Stimulated activated CD8-positive, alpha-beta memory T cell treated with anti-CD3 and anti-CD28 coated beads, Interleukin-15, amount 100 ng/mL, for 1 hour (primary cell): ENCODE results near the gene ZAR1.
"Not testable (repeated sequence)": the region's sequence is repeated elsewhere in the genome, so short reads cannot be mapped to it uniquely, and the experiment has no call there.

Experiments
- DNase-seq: peaks from one replicate; pipeline ENCODE4 v3.0.0-alpha.2; 2020; ENCODE audit warnings: low read depth

ZAR1 gene, protein sequence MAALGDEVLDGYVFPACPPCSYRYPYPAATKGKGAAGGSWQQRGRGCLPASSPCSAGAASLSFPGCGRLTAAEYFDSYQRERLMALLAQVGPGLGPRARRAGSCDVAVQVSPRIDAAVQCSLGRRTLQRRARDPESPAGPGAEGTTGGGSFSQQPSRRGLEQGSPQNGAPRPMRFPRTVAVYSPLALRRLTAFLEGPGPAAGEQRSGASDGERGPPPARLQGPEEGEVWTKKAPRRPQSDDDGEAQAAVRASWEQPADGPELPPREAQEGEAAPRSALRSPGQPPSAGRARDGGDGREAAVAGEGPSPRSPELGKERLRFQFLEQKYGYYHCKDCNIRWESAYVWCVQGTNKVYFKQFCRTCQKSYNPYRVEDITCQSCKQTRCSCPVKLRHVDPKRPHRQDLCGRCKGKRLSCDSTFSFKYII

DNA sequence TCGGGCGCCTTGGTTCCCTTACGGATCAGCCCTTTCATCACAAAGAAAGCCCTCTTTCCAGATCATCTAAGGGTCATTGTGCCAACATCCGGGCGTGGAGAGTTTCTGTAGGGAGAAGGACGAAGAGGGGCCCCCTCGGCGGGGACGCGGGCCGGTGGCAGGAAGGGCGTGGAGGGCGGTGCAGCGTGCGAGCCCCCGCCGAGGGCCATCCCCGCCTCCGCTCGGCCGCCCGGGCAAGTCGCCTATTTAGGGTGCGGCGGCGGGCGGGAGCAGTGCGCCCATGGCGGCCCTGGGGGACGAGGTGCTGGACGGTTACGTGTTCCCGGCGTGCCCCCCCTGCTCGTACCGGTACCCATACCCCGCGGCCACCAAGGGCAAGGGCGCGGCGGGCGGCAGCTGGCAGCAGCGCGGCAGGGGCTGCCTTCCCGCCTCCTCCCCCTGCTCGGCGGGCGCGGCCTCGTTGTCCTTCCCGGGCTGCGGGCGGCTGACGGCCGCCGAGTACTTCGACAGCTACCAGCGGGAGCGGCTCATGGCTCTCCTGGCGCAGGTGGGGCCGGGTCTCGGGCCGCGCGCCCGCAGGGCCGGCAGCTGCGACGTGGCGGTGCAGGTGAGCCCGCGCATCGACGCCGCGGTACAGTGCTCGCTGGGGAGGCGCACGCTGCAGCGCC, at the start of gene ZAR1:
ZAR1 (plus strand) TSS at position 241 of the 668 bp plus-strand sequence; CDS start at position 281, 40 bp downstream.
- no peak for DNase-seq

DNA sequence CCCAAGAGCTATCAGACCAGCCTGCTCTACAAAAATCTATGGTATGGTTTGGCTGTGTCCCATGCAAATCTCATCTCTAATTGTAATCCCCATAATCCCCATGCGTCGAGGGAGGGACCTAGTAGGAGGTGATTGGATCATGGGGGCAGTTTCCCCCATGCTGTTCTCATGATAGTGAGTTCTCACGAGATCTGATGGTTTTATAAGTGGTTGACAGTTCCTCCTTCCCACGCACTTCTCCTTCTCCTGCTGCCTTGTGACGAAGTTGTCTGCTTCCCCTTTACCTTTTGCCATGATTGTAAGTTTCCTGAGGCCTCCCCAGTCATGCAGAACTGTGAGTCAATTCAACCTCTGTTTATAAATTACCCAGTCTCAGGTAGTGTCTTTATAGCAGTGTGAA, 49.1 kb upstream of the ZAR1 start:
- not testable (repeated sequence) for DNase-seq

DNA sequence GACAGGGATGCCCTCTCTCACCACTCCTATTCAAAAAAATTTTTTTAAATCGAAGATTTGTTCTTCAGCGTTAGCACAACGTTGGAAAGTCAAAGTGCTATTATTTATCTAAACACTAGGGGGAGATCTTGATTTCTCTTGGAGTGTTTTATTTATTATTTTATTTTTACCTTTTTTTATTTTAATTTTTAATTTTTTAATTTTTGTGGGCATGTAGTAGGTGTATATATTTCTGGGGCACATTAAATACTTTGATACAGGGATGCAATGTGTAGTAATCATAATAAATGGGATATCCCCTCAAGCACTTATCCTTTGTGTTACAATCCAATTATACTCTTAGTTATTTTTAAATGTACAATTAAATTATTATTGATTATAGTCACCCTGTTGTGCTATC, 44.3 kb upstream of the ZAR1 start:
- DNase-seq: no peak

DNA sequence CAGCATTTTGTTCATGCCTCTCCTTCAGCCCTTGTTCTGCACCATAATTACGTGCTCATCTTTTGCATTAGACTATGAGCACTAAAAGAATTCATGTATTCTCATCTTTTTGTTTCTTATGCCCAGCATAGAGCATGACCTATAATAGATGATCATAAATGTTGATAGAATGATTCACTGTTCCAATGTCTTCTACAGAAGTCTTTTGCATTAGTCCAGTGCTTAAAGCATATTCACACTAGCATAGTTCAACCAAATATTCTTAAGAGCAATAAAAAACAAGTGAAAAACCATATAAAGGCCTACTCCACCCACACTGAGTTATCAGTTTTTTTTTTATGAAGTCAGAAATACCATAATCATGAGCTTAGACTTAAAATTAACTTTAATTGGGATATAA, 43.4 kb upstream of the ZAR1 start:
- no peak for DNase-seq

DNA sequence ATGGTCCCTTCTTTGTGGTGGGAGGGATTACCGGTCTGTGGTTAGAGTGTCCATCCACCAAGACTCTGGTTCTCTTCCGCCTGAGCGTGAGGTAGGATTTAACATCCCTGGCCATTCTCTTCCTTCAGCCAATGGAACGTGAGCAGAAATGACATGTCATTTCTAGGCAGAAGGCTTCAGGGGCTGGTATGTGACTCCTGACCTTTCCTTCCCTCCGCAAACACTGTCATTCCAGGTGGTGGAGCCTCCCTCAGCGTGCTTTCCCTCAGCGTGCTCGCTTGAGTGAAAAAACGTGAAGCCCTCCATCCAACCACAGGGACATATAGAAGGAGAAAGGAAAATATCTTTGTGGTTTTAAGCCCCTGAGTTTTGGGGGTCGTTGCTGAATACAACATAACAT, 40.9 kb upstream of the ZAR1 start:
- DNase-seq: no peak

DNA sequence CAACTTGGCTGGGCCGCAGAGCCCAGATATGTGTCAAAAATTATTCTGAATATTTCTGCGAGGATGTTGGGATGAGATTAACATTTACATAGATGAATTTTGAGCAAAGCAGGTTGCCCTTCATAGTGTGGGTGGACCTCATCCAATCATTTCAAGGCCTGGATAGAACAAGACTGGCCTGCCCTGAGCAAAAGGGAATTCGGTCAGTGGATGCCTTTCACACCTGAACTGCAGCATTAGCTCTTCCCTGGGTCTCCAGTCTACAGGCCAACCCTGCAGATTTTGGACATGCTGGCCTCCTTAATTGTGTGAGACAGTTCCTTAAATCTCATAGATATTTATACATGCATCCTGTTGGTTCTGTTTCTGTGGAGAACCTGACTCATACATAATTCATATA, 39.3 kb upstream of the ZAR1 start:
- no peak for DNase-seq

DNA sequence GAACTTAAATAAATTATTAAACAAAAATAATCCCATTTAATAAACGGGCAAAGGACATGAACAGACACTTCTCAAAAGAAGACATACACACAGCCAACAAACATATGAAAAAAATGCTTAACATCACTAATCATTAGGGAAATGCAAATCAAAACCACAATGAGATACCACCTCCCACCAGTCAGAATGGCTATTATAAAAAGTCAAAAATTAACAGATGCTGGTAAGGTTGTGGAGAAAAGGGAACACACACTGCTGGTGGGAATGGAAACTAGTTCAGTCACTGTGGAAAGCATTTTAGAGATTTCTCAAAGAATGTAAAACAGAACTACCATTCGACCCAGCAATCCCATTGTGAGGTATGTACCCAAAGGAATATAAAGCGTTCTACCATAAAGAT, 38.4 kb upstream of the ZAR1 start:
- not testable (repeated sequence) for DNase-seq

DNA sequence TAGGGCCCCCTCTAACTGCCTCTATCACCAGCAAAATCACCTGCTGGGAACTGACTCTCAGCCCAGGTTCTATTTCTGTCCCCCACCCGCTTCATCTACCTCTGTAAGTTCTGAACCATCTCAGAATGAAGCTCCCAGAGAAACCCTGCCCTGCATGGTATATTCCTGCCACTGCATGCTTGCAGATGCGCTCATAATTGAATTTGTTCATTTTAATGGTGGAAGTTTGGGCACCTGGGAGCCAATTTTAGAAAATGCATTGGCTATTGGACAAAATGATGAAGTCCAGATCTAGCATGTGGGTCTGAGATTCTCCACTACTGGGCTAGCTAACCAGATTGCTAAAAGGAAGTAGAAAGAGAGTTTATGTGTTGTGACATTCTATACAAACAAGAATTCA, 35.5 kb upstream of the ZAR1 start:
- no peak for DNase-seq

DNA sequence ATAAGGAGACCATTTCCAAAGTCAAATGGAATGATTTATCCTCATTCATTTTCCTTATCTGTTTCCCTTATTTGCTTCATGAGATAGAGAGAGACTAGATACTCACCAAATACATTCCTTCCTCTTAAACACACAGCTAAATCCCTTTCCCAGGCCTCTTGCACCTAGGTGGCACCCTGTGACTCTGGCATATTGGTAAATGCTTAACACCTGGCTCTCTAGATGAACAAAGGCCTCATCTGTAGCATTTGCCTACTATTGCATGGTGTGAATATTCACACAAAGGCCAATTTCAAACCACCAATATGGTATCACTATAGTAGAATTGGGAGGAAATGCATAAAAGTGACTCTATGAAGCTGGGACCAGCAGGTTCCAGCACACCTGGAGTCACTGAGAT, 29.1 kb upstream of the ZAR1 start:
- DNase-seq: no peak

DNA sequence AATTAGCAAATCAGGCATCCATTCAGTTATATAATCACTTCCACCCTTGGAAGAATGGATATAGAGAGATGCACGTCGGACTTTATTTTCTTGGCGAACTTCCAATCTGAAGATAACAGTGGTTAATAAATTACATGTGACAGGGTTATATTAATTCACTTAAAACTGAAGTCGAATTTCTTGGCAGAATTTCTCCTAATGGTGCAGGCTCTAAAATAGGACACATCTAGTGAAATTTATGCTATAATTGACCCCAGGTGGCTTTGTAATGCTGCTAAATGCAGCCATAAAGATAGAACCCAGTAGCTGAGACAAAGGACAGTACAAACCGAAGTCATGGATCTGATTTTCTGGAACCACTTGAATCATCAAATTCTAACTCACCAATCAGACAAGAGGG, 27.7 kb upstream of the ZAR1 start:
- DNase-seq: no peak

DNA sequence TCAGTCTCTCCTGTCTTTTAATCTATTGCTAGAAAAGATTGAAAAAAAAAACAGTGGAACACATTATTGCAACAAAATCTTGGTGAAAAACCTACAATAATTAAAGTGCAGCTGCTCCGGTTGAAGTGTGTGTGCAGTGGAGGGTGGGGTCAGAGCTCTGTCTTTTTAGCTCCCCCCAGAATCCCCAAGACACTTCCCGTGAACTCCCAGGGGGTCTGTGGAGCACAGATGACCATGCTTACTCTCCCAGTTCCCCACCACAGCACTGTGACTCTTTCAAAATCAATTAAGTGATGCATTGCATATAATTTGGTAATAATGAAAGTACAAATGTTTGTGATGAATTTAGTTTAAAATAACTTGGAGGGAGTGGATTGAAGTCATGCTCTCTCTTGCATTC, 22.6 kb upstream of the ZAR1 start:
- DNase-seq: no peak

DNA sequence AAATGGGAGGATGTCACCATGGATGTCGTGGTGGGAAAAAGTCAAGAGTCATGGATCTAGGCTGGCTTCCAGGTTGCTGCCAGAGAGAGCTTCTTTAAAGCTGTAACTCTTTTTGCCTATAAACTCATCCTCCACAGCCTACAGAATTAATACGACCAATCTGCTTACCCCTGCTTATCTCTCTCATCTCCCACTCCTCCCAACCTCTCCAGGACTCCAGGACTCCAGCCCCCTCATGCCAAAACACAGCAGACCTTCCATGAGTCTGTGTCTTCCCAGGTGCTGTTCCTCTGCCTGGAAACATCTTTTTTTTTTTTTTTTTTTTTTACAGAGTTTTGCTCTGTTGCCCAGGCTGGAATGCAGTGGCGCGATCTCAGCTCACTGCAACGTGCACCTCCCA, 22.2 kb upstream of the ZAR1 start:
- DNase-seq: no peak

DNA sequence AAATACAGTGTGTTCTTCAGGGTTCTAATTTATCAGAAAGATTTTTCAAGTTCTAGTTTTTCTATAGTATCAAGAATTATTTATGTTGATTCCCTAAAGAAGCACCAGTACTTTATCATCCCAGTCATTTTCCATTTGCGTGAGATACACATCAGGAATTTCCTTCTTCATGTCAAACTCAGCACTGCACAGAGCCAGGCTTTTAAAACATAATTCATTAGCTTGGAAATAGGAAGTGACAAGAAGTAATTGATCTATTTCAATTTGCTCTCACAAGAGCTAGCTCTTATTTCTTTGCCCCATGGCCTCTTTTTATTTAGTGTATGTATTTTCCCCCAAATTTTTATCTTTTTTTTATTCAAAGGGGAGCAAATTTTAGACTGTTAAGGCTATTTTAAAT, 19.9 kb upstream of the ZAR1 start:
- no peak for DNase-seq

DNA sequence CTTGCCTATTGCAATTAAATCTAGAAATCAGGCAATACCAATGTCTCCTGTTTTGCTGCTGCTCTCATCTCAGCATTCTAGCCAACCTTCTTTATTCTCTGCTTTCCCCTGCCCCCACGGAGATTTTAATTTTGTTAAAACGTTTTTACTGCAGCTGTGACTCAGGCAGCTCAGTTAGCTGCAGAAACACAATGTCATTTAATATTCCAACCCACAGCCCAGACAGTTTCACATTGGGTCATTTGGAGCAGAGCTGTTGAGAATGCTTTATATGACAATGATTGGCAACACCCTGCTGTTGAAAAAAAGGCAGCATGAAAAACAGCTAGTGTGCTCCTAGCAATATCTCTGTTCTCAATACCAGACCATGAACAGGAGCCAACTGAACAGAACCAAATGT, 19.5 kb upstream of the ZAR1 start:
- DNase-seq: no peak

DNA sequence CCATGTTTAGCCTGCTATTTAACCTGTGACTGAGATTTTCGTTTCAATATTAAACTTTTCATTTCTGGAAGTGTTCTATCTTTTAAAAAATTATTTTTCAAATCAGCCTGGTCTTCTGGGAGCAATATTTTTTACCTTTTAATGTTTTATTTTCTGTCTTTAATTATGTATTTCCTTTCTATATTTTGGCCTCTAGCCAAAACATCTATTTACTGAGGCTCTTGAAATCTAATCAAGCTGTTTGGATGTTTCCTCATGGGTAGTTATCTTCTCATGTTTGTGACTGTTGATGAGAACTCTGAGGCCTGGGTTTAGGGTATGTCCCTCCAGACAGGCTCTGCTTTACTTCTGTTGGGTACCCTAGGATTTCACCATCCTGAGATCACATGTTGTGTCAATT, 17.3 kb upstream of the ZAR1 start:
- DNase-seq: no peak

DNA sequence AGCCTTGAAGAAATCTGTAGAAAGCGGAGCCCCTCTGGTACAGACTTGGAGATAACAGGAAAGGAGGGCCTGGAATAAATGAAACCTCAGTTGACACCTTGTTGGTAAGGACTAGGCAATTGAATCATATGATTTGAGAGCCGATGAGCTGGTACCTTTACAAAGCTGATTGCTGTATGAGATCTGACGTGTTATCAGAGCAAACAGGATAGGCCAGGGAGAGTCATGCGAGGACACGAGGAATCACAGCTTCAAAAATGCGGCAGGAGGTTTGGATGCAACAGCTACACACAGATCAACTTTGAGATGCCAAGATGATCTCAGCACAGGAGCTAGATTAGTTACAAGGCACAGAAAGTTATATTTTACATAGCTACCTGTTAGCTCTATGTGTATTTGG, 14.3 kb upstream of the ZAR1 start:
- DNase-seq: no peak

DNA sequence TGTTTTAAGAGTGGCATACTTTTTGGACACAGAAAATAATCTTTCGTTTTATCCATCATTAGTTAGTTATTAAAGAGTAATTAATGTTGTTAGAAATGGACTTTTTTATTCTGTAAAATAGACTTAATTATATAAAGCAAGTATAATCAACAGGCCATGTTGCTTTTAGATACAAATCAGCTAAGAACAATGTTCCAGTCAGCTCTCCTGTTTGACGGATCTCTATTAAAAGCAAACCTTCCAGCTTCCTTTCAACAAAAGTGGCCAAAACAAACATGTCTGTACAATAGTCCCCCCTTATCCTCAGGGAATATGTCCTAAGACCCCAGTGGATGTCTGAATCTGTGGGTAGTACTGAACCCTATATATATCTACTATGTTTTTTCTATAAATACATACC, 11.8 kb upstream of the ZAR1 start:
- DNase-seq: no peak

DNA sequence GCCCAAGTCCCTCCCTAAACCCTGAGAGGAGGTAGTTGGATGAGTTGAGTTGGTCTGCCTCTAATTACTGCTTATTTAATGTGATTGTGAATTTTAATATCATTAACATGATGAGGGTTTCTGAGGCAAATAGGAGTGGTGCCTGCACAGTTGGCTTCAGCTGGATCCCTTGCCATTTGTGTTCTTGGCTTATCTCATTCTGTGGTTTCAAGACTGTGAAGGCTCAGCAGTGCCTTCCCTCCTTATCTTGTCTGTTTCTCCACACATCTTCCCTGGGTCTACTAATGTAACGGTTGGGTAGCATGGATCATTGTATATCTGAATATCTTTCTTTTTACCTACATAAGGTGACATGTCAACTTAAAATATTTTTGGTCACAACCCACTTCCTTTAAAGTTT, 8.5 kb upstream of the ZAR1 start:
- DNase-seq: no peak

DNA sequence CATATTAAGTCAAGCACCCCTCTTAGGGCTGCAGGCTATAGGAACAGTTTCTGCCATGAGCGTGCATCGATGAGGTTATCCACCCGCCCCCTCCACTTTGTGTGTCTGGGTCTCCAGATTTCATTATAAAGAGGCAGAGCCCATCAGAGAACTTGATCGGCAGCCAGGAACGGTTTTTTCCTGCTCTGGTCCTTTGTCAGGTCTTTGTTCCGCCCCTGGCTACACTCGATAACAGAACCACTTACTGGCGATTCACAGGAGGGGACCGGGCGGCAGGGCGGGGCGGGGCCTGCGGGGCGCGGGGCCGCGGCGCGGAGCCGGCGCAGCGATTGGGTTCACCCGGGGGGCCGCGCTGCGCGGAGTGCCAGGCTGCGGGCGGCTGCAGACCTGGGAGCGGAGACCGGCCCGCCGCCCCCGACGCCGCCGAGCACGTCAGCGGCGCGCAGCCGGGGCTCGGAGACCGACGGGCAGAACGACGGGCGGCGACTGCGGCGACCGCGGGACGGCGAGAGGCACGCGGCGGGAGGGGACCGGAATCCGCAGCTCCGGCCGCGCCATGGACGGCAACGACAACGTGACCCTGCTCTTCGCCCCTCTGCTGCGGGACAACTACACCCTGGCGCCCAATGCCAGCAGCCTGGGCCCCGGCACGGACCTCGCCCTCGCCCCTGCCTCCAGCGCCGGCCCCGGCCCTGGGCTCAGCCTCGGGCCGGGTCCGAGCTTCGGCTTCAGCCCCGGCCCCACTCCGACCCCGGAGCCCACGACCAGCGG, 6.9 kb upstream of the ZAR1 start, which contains the start of gene SLC10A4:
SLC10A4 (plus strand) TSS at position 338 of the 771 bp plus-strand sequence; CDS start at position 557, 219 bp downstream.
- DNase-seq: no peak

DNA sequence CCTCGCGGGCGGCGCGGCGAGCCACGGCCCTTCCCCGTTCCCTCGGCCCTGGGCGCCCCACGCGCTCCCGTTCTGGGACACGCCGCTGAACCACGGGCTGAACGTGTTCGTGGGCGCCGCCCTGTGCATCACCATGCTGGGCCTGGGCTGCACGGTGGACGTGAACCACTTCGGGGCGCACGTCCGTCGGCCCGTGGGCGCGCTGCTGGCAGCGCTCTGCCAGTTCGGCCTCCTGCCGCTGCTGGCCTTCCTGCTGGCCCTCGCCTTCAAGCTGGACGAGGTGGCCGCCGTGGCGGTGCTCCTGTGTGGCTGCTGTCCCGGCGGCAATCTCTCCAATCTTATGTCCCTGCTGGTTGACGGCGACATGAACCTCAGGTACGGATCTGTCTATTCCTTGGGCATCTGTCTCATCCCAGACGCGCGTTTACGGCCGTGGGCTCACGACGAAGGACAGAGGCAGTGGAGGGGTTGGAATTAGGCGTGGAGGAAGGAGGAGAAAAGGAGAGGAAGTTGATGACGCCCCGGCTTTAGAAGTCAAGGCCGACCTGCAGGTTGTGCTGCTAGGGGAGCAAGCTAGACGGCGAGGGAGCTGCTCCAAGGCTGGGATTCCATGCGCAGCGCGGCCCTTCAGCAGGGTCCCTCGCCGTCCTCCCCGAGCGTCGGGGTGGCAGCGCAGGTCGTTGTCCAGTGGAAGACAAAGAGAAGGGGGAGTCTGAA, 6.1 kb upstream of the ZAR1 start:
- DNase-seq: no peak

DNA sequence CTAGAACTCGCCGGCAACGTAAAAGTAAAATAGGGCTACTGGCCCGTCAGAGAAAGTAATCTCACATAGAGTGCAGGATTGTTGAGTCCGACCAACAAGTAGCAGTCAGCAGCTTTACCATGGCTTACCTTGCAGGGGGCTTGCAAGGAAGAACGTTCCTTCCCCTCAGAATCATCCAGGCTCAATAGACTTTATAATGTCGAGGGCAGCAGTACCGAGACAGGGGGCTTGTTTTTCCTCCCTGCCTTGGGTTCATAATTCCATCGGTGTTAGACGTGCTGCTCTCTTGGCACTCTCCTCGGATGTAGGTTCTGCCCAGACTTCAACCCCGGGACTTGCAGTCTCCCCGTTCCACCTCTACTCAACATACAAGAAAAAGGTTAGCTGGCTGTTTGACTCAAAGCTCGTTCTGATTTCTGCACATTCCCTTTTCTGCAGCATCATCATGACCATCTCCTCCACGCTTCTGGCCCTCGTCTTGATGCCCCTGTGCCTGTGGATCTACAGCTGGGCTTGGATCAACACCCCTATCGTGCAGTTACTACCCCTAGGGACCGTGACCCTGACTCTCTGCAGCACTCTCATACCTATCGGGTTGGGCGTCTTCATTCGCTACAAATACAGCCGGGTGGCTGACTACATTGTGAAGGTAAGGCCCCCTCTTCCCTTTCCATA, 5.4 kb upstream of the ZAR1 start:
- no peak for DNase-seq

DNA sequence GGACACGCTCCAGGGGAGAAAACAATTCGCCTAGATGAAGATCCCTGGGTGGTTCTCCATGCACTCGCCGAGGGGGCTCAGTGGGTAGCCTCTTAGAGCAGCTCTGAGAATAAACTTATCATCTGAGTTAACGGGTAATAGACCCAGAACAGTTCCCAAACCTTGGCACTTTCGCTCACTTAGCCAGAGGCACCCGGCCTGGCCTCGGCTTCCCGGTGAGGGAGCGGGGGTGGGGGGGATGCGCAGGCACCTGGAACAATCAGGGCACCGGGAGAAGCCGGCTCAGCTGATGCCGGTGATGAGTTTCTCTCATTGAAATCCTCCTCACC, 405 bp upstream of the ZAR1 start:
- DNase-seq: no peak
